Motor neuron (in vitro differentiated cells): Measurements from ENCODE around the gene VEGFC. TPM values are rescaled to one million over a fixed set of nuclear protein-coding genes. Genes with fewer than 3 reads are reported as not detected.
A peak's percentile ranks its signal among the peaks of the same experiment; 100 is the strongest.

Source experiments
- ATAC-seq, 8 experiments: fragments of 200-7000 bp; cut with Tn5 transposase; replicated peaks in 6 of 8; 2 replicates each; pipeline ENCODE4 v1.8.0; 2021; ENCODE audit warnings: mild to moderate bottlenecking in 8 of 8, moderate library complexity in 8 of 8
- H3K27ac ChIP-seq, 2 donors: fragments of 250-450 bp; sonication (Bioruptor Pico); 2 replicates each; pipeline ENCODE4 v1.9.0; 2021; ENCODE audit warnings: antibody characterized with exemption in 2 of 2, mild to moderate bottlenecking in 2 of 2, moderate library complexity in 1 of 2
- H3K4me1 ChIP-seq, 2 donors: fragments of 250-450 bp; sonication (Bioruptor Pico); replicated peaks in 1 of 2; 2 replicates each; pipeline ENCODE4 v1.6.1; 2021; ENCODE audit warnings: antibody characterized with exemption in 2 of 2, mild to moderate bottlenecking in 2 of 2, moderate library complexity in 1 of 2
- H3K4me3 ChIP-seq, 5 donors: fragments of 250-450 bp; sonication (Bioruptor Pico); 2 replicates each; pipeline ENCODE4 v1.9.0; 2021; ENCODE audit warnings: antibody characterized with exemption in 5 of 5, mild to moderate bottlenecking in 5 of 5, moderate library complexity in 4 of 5
- WGBS, 10 experiments: fragments of 450-650 bp; shearing (Covaris generic); methylation state at CpG; one replicate each; pipeline ENCODE4 v1.0.0; 2022; 5-methylcytosine and 5-hydroxymethylcytosine counted together
- in situ Hi-C, 9 experiments: fragments of 400-800 bp; cut with MboI; loops; one replicate each; pipeline ENCODE4 v1.15.0; 2021; ENCODE audit warnings: low sequenced_read_pairs in 9 of 9, low pct_unique_long_range_greater_than_20kb in 2 of 9; ENCODE audit not compliant: unreplicated experiment in 9 of 9
- total RNA-seq, 8 experiments: library from RNA; unstranded; fragments of 300-600 nt; gene quantifications; 2 replicates each; pipeline versions ENCODE4 v1.2.3 to v1.2.4, GENCODE V29; 2022

Gene VEGFC
- total RNA-seq, 8 experiments from 2014 or later = 1.6 to 15.5 (median 2.8) TPM

DNA sequence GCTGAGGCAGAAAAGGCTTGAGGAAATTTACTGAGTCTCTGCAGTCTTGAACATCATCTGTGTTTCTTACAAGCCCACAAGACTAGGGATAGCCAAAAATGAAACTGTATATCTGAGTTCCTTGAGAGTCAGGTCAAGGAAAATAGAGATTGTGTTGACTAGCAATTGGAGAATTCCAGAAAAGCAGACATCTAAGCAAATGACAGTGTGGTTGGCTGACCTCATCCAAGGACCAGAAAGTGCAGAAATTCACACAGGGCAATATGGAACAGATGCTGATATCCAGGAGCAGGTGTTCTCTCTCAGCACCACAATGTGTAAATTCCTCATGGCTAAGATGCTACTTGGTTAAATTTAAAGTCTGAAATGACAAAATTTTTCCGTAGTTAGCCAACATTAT, 146.4 kb downstream of the VEGFC start:
- 60 to 100% (median 80%) methylated on average over 1 of the region's 1 CpG for WGBS, 10 experiments
- no peak overlapping the region for H3K27ac ChIP-seq
- H3K4me1 ChIP-seq = no peaks in the 10 kb centered on the region
- in situ Hi-C loops = no loop called here
- no peak overlapping the region for H3K4me3 ChIP-seq
- no peak for ATAC-seq

DNA sequence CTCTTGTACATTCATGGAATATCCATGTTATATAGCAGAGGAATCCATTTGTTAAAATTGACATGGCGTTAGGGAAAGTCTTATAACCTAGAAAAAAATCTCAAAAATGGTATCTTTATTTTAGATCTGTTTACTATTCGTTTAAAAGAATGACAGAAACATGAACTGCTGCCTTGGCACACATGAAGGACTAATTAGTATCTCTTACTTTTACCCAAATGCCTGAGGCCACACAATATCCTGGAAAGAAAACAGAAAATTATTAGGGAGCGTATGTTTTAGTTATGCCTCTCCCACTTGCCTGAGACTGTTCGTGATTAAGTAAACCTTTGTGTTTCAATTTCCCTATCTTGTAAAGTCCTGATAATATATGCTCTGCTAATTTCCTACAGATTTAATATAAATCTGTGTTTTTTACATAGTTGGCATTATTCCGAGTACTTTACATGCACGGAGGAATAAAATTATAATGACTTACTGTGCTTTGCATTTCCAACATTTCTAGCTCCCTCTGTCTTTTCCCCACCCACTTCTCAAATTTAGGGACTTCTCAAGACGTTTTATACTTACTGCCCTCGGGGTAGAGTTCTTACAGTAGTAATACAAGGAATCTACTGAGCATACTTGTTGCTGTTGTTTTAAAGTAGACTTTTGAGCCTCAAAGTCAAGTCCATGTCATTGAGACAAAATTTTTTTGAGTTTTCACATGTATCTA, 147.3 kb downstream of the VEGFC start:
- Histone ChIP-seq H3K27ac (no peak overlapping the region), H3K4me1 (no peaks in the 10 kb centered on the region), H3K4me3 (no peak overlapping the region)
- peak in 1 of 8 experiments; percentile 93 for ATAC-seq
- 0 to 100% (median 75%) methylated on average over 3 to 8 of the region's 8 CpGs; no CpG with 5 or more reads in 1 of the 10 experiments for WGBS, 10 experiments
- in situ Hi-C loops = no loop called here

- WGBS, 10 experiments = 60 to 100% (median 94%) methylated on average over 1 to 2 of the region's 2 CpGs; no CpG with 5 or more reads in 6 of the 10 experiments
- Histone ChIP-seq H3K4me3 (no peak overlapping the region), H3K4me1 (no peaks in the 10 kb centered on the region), H3K27ac (no peak overlapping the region)
- in situ Hi-C loops = no loop called here
- no peak for ATAC-seq
Observed at GRCh38 chr4:176642472-176642871, 150.2 kb downstream of the VEGFC start.

DNA sequence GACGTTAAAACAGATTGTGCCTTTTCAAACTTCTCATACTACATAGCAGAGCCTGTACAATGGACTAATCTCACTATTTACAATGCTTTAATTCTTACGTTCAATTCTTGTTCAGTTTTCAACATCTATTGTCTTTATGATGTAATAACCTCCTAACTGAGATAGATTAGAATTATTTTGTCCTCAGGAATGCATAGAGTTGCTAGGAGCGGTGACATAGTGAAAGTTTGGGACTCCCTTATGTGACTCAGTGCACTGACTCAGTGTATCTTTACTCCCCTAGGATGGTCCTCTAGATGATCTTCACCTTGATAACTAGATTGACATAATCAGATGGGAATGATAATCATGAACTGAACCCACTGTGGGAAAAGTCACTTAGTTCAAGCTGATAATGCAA, 151.5 kb downstream of the VEGFC start:
- H3K4me3 ChIP-seq = no peak overlapping the region
- no peak for ATAC-seq
- in situ Hi-C loops = no loop called here
- WGBS, 10 experiments = 42 to 100% (median 88%) methylated on average over 1 to 3 of the region's 3 CpGs; no CpG with 5 or more reads in 1 of the 10 experiments
- H3K4me1 ChIP-seq = peaks cover 1 to 10% of the 10 kb centered on the region in 2 donors
- no peak overlapping the region for H3K27ac ChIP-seq

- 76 to 100% (median 98%) methylated on average over 1 to 2 of the region's 2 CpGs; no CpG with 5 or more reads in 2 of the 10 experiments for WGBS, 10 experiments
- in situ Hi-C loops = no loop called here
- no peak overlapping the region for H3K27ac ChIP-seq
- no peak overlapping the region for H3K4me3 ChIP-seq
- H3K4me1 ChIP-seq = peaks cover 13 to 30% of the 10 kb centered on the region in 2 donors
- no peak for ATAC-seq
Observed at GRCh38 chr4:176638992-176639391, 153.7 kb downstream of the VEGFC start.

GRCh38 chr4:176636292-176636691, 156.4 kb downstream of the VEGFC start:
- peak in 5 of 8 experiments; percentile 81 to 90 (median 88) for ATAC-seq
- 20 to 100% (median 86%) methylated on average over 1 of the region's 1 CpG; no CpG with 5 or more reads in 1 of the 10 experiments for WGBS, 10 experiments
- Histone ChIP-seq H3K4me1 (peaks cover 13 to 30% of the 10 kb centered on the region in 2 donors), H3K27ac (peak overlapping the region; percentile 76 to 95), H3K4me3 (no peak overlapping the region)
- in situ Hi-C loops = no loop called here

- 0 to 39% (median 32%) methylated on average over 1 to 8 of the region's 8 CpGs for WGBS, 10 experiments
- Histone ChIP-seq H3K4me3 (no peak overlapping the region), H3K27ac (peak overlapping the region; percentile 76 to 95), H3K4me1 (peaks cover 13 to 30% of the 10 kb centered on the region in 2 donors)
- peak; percentile 31 to 97 (median 94) for ATAC-seq
- in situ Hi-C loops = no loop called here
Observed at GRCh38 chr4:176635372-176636261, 157.1 kb downstream of the VEGFC start.
